Ascending aorta (tissue), 2 donors: ENCODE measurements around the gene JOSD2. TPM values are rescaled to one million over a fixed set of nuclear protein-coding genes. Genes with fewer than 3 reads are reported as not detected.
"Not testable (repeated sequence)": the region's sequence is repeated elsewhere in the genome, so short reads cannot be mapped to it uniquely, and the experiment has no call there.

Experiments
- DNase-seq, 2 donors: peaks; one replicate each; pipeline ENCODE4 v3.0.0-alpha.2; 2019; ENCODE audit warnings: low spot score in 2 of 2
- H3K27ac ChIP-seq, 2 donors: fragments of 200-600 bp; sonication (generic); one replicate each; pipeline ENCODE4 v1.5.1; 2016 to 2017; ENCODE audit warnings: mild to moderate bottlenecking in 1 of 2
- H3K27me3 ChIP-seq: fragments of 200-600 bp; sonication (generic); one replicate; pipeline ENCODE4 v1.5.1; 2017
- H3K36me3 ChIP-seq, 2 donors: fragments of 200-600 bp; sonication (generic); one replicate each; pipeline ENCODE4 v1.5.1; 2016
- H3K4me1 ChIP-seq, 2 donors: fragments of 200-600 bp; sonication (generic); one replicate each; pipeline ENCODE4 v1.5.1; 2016 to 2017; ENCODE audit warnings: mild to moderate bottlenecking in 1 of 2
- H3K4me3 ChIP-seq, 2 donors: fragments of 200-600 bp; sonication (generic); one replicate each; pipeline ENCODE4 v1.5.1; 2016 to 2017; ENCODE audit warnings: mild to moderate bottlenecking in 1 of 2
- H3K9me3 ChIP-seq, 2 donors: fragments of 200-600 bp; sonication (generic); one replicate each; pipeline ENCODE4 v1.5.1; 2016
- CTCF ChIP-seq, 3 experiments: fragments of 200-600 bp in 2 of 3; fragments of 450-650 bp in 1 of 3; sonication (generic) in 2 of 3; IDR thresholded peaks; one replicate each; pipeline ENCODE4 v1.5.1; 2016 to 2019; ENCODE audit warnings: antibody characterized with exemption in 3 of 3, mild to moderate bottlenecking in 1 of 3, moderate library complexity in 1 of 3
- intact Hi-C: fragments of 100-400 bp; cut with DNase I; formaldehyde crosslinking; loops from one replicate; pipeline ENCODE4 v1.15.1; 2023
- total RNA-seq: library from RNA; depleted of rRNA; stranded (reverse); fragments of >200 nt; gene quantifications from one replicate; pipeline ENCODE4 v1.1.0, GENCODE V29; 2016

Gene JOSD2
- total RNA-seq, 1 donor from 2014 or later: 169 TPM

- H3K4me1 ChIP-seq: peaks cover 8 to 12% of the 10 kb centered on the region in 2 donors
- intact Hi-C loops: loop anchor here (5.0 kb wide), 1 partner anchor 96 kb away; the partner anchor contains the start of gene POLD1
- H3K9me3 ChIP-seq: no peaks in the 10 kb centered on the region
- peaks cover 35 to 40% of the 10 kb centered on the region in 2 donors for H3K36me3 ChIP-seq
- DNase-seq: no peak
- TF ChIP-seq CTCF (IDR thresholded peaks at IDR 0.05): no peak
- no peak overlapping the region for H3K27ac ChIP-seq
- H3K4me3 ChIP-seq: peak overlapping the region in 1 of 2 donors; percentile 91
- no peaks in the 10 kb centered on the region for H3K27me3 ChIP-seq
Measured at GRCh38 chr19:50477751-50478515, 33.1 kb downstream of the JOSD2 start.

- DNase-seq: no peak
- Histone ChIP-seq H3K9me3 (no peaks in the 10 kb centered on the region), H3K4me3 (peak overlapping the region; percentile 91 to 96), H3K27me3 (no peaks in the 10 kb centered on the region), H3K36me3 (peaks cover 27 to 30% of the 10 kb centered on the region in 2 donors), H3K27ac (peak overlapping the region in 1 of 2 donors; percentile 41), H3K4me1 (peaks cover 8 to 12% of the 10 kb centered on the region in 2 donors)
- TF ChIP-seq CTCF (IDR thresholded peaks at IDR 0.05): no peak
- intact Hi-C loops: loop anchor here (1.0 to 5.0 kb wide), 2 partner anchors 34 to 95 kb away; partner anchors contain the start of genes JOSD2 and POLD1
Measured at GRCh38 chr19:50476907-50477238, 34.1 kb downstream of the JOSD2 start.

- DNase-seq: peak; percentile 65 to 93
- no peak for TF ChIP-seq CTCF (IDR thresholded peaks at IDR 0.05)
- H3K4me1 ChIP-seq: peaks cover 8 to 12% of the 10 kb centered on the region in 2 donors
- no peaks in the 10 kb centered on the region for H3K27me3 ChIP-seq
- H3K9me3 ChIP-seq: no peaks in the 10 kb centered on the region
- peaks cover 22 to 25% of the 10 kb centered on the region in 2 donors for H3K36me3 ChIP-seq
- peak within 1 kb of the TSS; percentile 41 to 55 for H3K27ac ChIP-seq
- peak within 1 kb of the TSS; percentile 91 to 96 for H3K4me3 ChIP-seq
- intact Hi-C loops: loop anchor here (1.0 to 5.0 kb wide), 2 partner anchors 35 to 94 kb away; partner anchors contain the start of genes JOSD2 and POLD1
Measured at GRCh38 chr19:50476224-50476906, 34.6 kb downstream of the JOSD2 start, which contains the start of the genes EMC10 and GARIN5A. Gene EMC10, plus strand, starts transcription at chr19:50476507. Its CDS starts 38 bp downstream, at chr19:50476545. Gene GARIN5A, minus strand, starts transcription at chr19:50476848. Its CDS starts 460 bp downstream, at chr19:50476388.

- intact Hi-C loops: loop anchor here (1.0 to 5.0 kb wide), 2 partner anchors 36 to 93 kb away; partner anchors contain the start of genes JOSD2 and POLD1
- TF ChIP-seq CTCF (IDR thresholded peaks at IDR 0.05): no peak
- H3K27ac ChIP-seq: peak overlapping the region in 1 of 2 donors; percentile 19
Measured at GRCh38 chr19:50475736-50476223, 35.2 kb downstream of the JOSD2 start.

GRCh38 chr19:50475101-50475568, 35.9 kb downstream of the JOSD2 start:
- H3K4me1 ChIP-seq: peaks cover 8 to 12% of the 10 kb centered on the region in 2 donors
- intact Hi-C loops: loop anchor here (5.0 kb wide), 1 partner anchor 93 kb away; the partner anchor contains the start of gene POLD1
- TF ChIP-seq CTCF (IDR thresholded peaks at IDR 0.05): no peak
- H3K27ac ChIP-seq: no peak overlapping the region
- DNase-seq: no peak
- H3K27me3 ChIP-seq: no peaks in the 10 kb centered on the region
- no peaks in the 10 kb centered on the region for H3K9me3 ChIP-seq
- peaks cover 10 to 12% of the 10 kb centered on the region in 2 donors for H3K36me3 ChIP-seq
- H3K4me3 ChIP-seq: no peak overlapping the region

More at GRCh38 chr19:50475736-50476223, 35.2 kb downstream of the JOSD2 start:
- H3K27me3 ChIP-seq: no peaks in the 10 kb centered on the region
- peaks cover 16 to 19% of the 10 kb centered on the region in 2 donors for H3K36me3 ChIP-seq
- no peaks in the 10 kb centered on the region for H3K9me3 ChIP-seq
- peaks cover 8 to 12% of the 10 kb centered on the region in 2 donors for H3K4me1 ChIP-seq
- DNase-seq: no peak
- peak overlapping the region; percentile 91 to 96 for H3K4me3 ChIP-seq

- DNase-seq, H3K27ac ChIP-seq, H3K27me3 ChIP-seq, H3K4me3 ChIP-seq, intact Hi-C loops, H3K9me3 ChIP-seq, H3K36me3 ChIP-seq: not testable (repeated sequence)
- H3K4me1 ChIP-seq: peaks cover 8 to 12% of the 10 kb centered on the region in 2 donors
Measured at GRCh38 chr19:50473336-50473735, 37.7 kb downstream of the JOSD2 start.
